ENCODE measurements around the gene PDE10A. TPM values are rescaled to one million over a fixed set of nuclear protein-coding genes. Genes with fewer than 3 reads are reported as not detected.

Gene PDE10A
- total and polyA plus RNA-seq, 9 of the 15 experiments (the other 6 are each of a cell fraction or from before 2014, with no cell fraction given): 0.04 TPM; not detected in 8

DNA sequence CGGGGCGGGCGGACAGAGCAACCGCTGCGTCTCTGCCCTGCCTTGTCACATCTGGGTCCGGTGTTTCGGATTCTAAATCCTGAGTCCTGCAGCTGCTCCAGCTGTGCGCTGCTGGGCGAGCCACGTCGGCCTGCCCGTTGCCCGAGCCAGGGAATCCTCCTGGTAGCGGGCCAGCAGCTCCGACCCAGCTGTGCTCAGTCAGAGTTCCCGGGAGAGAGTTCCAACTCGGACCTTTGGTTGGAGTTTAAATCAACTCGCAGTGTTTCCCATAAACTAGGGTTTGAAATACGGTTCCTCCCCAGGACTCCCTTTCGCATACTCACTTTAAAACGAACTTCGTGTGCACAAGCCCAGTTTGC is 315 bp upstream of the PDE10A start (continued):
- TF ChIP-seq, protein P1, sequence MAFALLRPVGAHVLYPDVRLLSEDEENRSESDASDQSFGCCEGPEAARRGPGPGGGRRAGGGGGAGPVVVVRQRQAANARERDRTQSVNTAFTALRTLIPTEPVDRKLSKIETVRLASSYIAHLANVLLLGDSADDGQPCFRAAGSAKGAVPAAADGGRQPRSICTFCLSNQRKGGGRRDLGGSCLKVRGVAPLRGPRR (CRISPR knock-in tag; IDR thresholded peaks at IDR 0.05): no peak
- TF ChIP-seq NR2C1 (IDR thresholded peaks at IDR 0.05) (no peak), NR2C1 (tag; IDR thresholded peaks at IDR 0.05) (no peak), PURB (CRISPR knock-in tag; IDR thresholded peaks at IDR 0.05; ENCODE audit: low read depth) (no peak), SAP30 (IDR thresholded peaks at IDR 0.05; ENCODE audit: borderline replicate concordance, insufficient read depth, low read depth, low read length, poor library complexity, severe bottlenecking) (no peak), ILF3 (IDR thresholded peaks at IDR 0.05; ENCODE audit: borderline replicate concordance) (no peak), ZNF77 (CRISPR knock-in tag; IDR thresholded peaks at IDR 0.05) (no peak), E2F5 (CRISPR knock-in tag; IDR thresholded peaks at IDR 0.05) (no peak), ZNF175 (CRISPR knock-in tag; IDR thresholded peaks at IDR 0.05; ENCODE audit: low read depth) (no peak)

DNA sequence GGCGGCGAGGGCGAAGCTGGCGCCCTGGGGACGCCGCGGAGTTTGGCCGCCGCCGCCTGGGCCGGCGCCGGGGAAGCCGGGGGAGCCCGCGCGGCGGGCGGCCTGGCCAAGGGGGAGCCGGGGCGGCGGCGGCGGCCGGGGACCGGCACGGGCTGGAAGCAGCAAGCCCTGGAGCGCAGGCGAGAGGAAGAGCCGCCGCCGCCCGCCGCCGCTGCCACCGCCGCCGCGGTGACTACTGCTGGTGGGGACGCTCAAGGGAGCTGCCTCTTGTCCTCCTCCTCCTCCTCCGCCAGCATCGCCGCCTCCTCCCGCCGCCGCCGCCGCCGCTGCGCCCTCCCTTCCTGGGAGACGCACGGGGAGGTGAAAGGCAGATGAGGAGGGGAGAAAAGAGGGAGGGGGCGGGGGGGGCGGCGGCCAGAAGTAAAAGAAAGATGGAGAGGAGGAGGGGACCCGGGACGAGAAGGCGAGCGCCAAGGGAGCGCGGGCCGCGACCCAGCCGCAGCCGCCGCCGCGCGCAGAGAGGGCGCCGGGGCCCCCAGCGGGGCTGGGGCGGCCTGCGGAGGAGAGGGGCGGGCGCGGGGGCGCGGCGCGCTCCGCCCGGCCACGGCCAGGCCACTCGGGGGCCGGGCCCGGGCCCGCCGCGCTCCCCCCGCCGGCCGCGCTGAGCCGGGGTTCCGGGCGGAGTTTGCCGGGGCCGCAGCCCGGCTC is 846 bp downstream of the PDE10A start:
- 80% methylated on average over 5 of the region's 100 CpGs for WGBS (ENCODE audit: insufficient coverage, low coverage, missing lambda C conversion rate)
- TF ChIP-seq, protein P2, sequence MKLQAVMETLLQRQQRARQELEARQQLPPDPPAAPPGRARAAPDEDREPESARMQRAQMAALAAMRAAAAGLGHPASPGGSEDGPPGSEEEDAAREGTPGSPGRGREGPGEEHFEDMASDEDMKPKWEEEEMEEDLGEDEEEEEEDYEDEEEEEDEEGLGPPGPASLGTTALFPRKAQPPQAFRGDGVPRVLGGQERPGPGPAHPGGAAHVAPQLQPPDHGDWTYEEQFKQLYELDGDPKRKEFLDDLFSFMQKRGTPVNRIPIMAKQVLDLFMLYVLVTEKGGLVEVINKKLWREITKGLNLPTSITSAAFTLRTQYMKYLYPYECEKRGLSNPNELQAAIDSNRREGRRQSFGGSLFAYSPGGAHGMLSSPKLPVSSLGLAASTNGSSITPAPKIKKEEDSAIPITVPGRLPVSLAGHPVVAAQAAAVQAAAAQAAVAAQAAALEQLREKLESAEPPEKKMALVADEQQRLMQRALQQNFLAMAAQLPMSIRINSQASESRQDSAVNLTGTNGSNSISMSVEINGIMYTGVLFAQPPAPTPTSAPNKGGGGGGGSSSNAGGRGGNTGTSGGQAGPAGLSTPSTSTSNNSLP (IDR thresholded peaks at IDR 0.05; ENCODE audit: borderline replicate concordance, low read depth, low read length): no peak
- TF ChIP-seq ZFX (CRISPR knock-in tag; IDR thresholded peaks at IDR 0.05): no peak
- TF ChIP-seq, protein P3, sequence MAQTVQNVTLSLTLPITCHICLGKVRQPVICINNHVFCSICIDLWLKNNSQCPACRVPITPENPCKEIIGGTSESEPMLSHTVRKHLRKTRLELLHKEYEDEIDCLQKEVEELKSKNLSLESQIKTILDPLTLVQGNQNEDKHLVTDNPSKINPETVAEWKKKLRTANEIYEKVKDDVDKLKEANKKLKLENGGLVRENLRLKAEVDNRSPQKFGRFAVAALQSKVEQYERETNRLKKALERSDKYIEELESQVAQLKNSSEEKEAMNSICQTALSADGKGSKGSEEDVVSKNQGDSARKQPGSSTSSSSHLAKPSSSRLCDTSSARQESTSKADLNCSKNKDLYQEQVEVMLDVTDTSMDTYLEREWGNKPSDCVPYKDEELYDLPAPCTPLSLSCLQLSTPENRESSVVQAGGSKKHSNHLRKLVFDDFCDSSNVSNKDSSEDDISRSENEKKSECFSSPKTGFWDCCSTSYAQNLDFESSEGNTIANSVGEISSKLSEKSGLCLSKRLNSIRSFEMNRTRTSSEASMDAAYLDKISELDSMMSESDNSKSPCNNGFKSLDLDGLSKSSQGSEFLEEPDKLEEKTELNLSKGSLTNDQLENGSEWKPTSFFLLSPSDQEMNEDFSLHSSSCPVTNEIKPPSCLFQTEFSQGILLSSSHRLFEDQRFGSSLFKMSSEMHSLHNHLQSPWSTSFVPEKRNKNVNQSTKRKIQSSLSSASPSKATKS (CRISPR knock-in tag; IDR thresholded peaks at IDR 0.05): no peak
- TF ChIP-seq PCBP2 (IDR thresholded peaks at IDR 0.05; ENCODE audit: low read depth, low read length, poor library complexity, severe bottlenecking): no peak

More for the DNA sequence above, 846 bp downstream of the PDE10A start:
- DNase-seq (ENCODE audit: extremely low read depth in 1 of 4, low spot score in 3 of 4) (no peak), ATAC-seq (no peak), FAIRE-seq (no peak)
- in situ Hi-C loops (cut with MboI) (no loop called here), intact Hi-C loops (cut with micrococcal nuclease) (no loop called here)
- Histone ChIP-seq H3K79me2 (ENCODE audit: control insufficient read depth, insufficient read depth, low read length) (no peaks in the 10 kb centered on the region), H3K27me3 (ENCODE audit: control insufficient read depth in 2 of 2, insufficient read depth in 2 of 2, low read length in 2 of 2) (peaks cover 0 to 7% of the 10 kb centered on the region in 2 experiments; a peak in 2 of 5 replicates), H4K20me1 (replicated peaks; ENCODE audit: control insufficient read depth, insufficient read depth, low read length) (no peaks in the 10 kb centered on the region), H3K36me3 (ENCODE audit: control insufficient read depth, insufficient read depth, low read length) (no peaks in the 10 kb centered on the region), H3K9ac (ENCODE audit: insufficient read depth in 1 of 2, low read depth in 2 of 2, low read length in 2 of 2) (no peak overlapping the region), H2AFZ (ENCODE audit: low read depth, low read length) (no peak overlapping the region), H3K9me1 (ENCODE audit: control insufficient read depth, insufficient read depth, low read length) (no peaks in the 10 kb centered on the region), H3K9me3 (replicated peaks; ENCODE audit: control insufficient read depth, insufficient read depth, low read depth, low read length) (no peaks in the 10 kb centered on the region), H3K4me2 (ENCODE audit: insufficient read depth, low read length) (no peak overlapping the region), H3K27ac (ENCODE audit: extremely low read depth, low read depth, low read length) (no peak overlapping the region), H3K4me3 (no peak overlapping the region), H3K4me1 (replicated peaks in 1 of 2; ENCODE audit: control insufficient read depth in 2 of 2, insufficient read depth in 2 of 2, low read length in 2 of 2) (peaks cover 0 to 6% of the 10 kb centered on the region in 2 experiments; a peak in 1 of 5 replicates)
- ChIA-PET CTCF (ENCODE audit: low intra/inter-chr PET ratio) (no interaction called here), POLR2A (no interaction called here)
- no TSS peak for BruUV-seq (replicated peaks)
